ENCODE data around the gene SV2C.
A peak's percentile ranks its signal among the peaks of the same experiment; 100 is the strongest.

The SV2C gene

DNA sequence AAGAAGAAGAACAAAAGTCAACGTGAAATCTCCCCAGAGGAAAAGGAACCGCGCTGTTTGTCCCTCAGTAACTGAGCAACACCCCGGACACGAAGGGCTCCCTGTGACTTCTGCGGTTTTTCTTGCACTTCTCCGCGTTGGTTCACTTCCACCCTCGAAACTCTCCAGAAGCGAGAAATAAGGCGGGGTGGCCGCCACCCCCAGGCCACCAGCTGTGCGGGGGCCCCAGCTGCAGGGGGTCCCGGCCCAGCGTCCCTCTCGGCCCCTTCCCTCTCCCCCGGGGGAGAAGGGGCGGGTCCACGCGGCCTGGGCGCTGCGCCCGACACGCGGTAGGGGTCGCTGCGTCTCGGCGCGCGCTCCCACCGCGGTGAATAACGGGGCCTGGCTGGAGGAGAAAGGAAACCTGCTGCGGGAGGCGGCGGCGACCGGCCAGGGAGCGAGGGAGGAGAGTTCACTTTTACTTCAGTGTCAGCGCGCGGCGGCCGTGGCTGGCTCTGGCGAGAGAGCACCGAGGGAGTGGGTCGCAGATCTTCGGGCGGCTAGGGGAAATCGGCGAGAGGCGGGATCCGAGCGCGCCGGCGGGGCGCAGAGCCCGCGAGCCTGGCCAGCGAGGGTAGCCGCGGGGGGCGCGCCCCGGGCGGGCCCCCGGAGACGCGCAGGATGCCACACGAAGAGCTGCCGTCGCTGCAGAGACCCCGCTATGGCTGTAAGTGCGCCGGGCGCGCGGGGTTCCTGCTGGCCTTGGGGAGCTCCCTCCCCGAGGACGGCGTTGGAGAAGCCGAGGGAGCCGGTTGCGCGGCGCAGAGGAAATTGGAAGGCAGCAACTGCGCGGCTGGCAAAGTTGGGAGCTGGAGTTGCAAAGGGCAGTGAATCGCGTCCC lies 319.9 kb downstream of the SV2C start, which contains the start of gene IQGAP2:
TSS of gene IQGAP2 (plus strand) at position 400 of the 880 bp plus-strand sequence. CDS start at position 661, 261 bp downstream.
- no peaks in the 10 kb centered on the region for H4K20me1 ChIP-seq (ENCODE audit: insufficient read depth, low read length)
- TF ChIP-seq, protein P1, sequence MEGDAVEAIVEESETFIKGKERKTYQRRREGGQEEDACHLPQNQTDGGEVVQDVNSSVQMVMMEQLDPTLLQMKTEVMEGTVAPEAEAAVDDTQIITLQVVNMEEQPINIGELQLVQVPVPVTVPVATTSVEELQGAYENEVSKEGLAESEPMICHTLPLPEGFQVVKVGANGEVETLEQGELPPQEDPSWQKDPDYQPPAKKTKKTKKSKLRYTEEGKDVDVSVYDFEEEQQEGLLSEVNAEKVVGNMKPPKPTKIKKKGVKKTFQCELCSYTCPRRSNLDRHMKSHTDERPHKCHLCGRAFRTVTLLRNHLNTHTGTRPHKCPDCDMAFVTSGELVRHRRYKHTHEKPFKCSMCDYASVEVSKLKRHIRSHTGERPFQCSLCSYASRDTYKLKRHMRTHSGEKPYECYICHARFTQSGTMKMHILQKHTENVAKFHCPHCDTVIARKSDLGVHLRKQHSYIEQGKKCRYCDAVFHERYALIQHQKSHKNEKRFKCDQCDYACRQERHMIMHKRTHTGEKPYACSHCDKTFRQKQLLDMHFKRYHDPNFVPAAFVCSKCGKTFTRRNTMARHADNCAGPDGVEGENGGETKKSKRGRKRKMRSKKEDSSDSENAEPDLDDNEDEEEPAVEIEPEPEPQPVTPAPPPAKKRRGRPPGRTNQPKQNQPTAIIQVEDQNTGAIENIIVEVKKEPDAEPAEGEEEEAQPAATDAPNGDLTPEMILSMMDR (IDR thresholded peaks at IDR 0.05; ENCODE audit: low read length), result peak; percentile 82
- TF ChIP-seq EZH2 (optimal IDR thresholded peaks at IDR 0.05; ENCODE audit: low read depth, low read length) (no peak), EZH2phosphoT487 (IDR thresholded peaks at IDR 0.05; ENCODE audit: low read length) (no peak)
- no peaks in the 10 kb centered on the region for H3K9me2 ChIP-seq (replicated peaks; ENCODE audit: insufficient read depth, low read length)
- peak within 1 kb of the TSS; percentile 58 for H2AFZ ChIP-seq (ENCODE audit: low read length)
- peak within 1 kb of the TSS; percentile 96 for H3K4me2 ChIP-seq (ENCODE audit: low read depth, low read length)
- no peaks in the 10 kb centered on the region for H3K27me3 ChIP-seq (replicated peaks; ENCODE audit: insufficient read depth, low read length)
- no peaks in the 10 kb centered on the region for H3K36me3 ChIP-seq (replicated peaks; ENCODE audit: insufficient read depth, low read length)
- H3K4me1 ChIP-seq (ENCODE audit: low read length), result peaks cover 35% of the 10 kb centered on the region
- no peaks in the 10 kb centered on the region for H3K9me3 ChIP-seq (replicated peaks; ENCODE audit: insufficient read depth, low read length)
- peaks cover 46% of the 10 kb centered on the region for H3K79me2 ChIP-seq (ENCODE audit: low read length)
- DNase-seq, result peak; percentile 88
- peak within 1 kb of the TSS; percentile 99 for H3K27ac ChIP-seq (ENCODE audit: low read length)
- peak within 1 kb of the TSS; percentile 79 for H3K4me3 ChIP-seq (ENCODE audit: low read length)
- H3K9ac ChIP-seq (ENCODE audit: low read length), result peak within 1 kb of the TSS; percentile 97
- H3F3A ChIP-seq (ENCODE audit: insufficient read depth, low read length), result peaks cover 55% of the 10 kb centered on the region
